GM18517 (cell line): ENCODE data around the gene ERGIC2.
A peak's percentile ranks its signal among the peaks of the same experiment; 100 is the strongest.
"Not testable (repeated sequence)": the region's sequence is repeated elsewhere in the genome, so short reads cannot be mapped to it uniquely, and the experiment has no call there.

Experiments
- ATAC-seq: cut with Tn5 transposase; IDR thresholded peaks from one replicate; pipeline ENCODE4 v1.9.1; 2021; ENCODE audit warnings: mild to moderate bottlenecking, moderate library complexity; ENCODE audit not compliant: unreplicated experiment

Gene ERGIC2, protein sequence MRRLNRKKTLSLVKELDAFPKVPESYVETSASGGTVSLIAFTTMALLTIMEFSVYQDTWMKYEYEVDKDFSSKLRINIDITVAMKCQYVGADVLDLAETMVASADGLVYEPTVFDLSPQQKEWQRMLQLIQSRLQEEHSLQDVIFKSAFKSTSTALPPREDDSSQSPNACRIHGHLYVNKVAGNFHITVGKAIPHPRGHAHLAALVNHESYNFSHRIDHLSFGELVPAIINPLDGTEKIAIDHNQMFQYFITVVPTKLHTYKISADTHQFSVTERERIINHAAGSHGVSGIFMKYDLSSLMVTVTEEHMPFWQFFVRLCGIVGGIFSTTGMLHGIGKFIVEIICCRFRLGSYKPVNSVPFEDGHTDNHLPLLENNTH

DNA sequence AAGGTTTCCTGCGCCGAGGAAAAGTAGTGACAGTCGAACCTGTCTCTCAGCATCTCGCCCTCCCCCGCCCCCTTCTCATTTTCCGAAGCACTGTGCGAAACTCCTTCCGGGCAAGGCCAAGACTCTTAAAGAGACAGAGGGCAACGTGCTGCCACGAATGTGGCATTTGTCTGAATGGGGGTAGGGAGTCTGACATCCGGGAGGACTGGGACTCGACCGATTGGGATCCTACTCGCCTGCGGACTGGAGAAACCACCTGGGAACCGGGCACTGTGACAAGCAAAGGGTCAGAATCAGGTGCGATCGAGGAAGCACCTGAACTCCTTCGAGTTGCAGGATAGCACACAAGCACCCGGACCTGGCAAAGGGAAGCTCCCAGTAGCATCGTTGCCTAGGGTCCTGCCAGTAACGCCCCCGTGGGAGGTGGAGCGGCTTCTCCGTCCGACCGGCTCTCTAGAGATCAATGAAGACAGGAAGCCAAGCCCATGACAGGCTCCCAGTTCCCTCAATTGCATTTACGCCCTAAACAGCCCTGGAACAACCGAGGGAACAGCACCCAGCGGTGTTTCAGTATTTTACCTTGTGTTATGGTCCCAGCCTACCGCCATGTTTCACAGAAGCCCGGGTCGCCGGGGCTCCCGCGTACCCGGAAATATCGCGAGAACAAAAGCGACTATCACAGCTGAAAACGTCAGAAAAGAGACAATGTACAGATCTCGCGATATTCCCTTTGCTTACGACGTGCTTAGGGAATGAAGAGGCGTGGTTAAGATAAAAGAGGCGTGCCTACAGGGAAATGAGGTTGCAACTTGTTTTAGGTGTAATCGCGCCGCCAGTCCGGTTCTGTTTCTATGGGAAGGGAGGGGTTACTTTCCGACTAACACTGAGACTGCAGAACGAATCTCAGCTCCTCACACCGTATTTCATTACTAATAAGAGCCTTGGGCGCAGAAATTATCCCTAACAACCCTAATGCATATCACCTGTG is at the start of gene ERGIC2:
TSS of gene ERGIC2 (minus strand) at position 637 of the 988 bp plus-strand sequence. CDS start 9,539 bp downstream, outside the sequence.
- peak; percentile 98 for ATAC-seq

DNA sequence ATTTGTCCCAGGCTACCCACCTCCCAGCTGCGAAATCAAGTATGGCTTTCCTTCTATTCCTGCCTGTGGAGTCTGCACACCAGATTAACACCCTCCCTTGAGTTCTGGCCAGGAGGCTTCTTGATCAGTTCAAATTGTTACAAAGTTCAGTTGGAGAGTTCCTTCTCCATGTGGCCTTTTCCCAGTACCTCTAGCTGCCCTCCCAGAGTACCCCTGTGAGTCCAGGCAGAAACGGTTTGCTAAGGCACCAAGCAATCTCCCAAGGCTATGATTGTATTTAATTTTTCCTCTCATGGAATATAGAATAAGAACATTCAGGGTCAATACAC is 49.7 kb upstream of the ERGIC2 start:
- no peak for ATAC-seq

DNA sequence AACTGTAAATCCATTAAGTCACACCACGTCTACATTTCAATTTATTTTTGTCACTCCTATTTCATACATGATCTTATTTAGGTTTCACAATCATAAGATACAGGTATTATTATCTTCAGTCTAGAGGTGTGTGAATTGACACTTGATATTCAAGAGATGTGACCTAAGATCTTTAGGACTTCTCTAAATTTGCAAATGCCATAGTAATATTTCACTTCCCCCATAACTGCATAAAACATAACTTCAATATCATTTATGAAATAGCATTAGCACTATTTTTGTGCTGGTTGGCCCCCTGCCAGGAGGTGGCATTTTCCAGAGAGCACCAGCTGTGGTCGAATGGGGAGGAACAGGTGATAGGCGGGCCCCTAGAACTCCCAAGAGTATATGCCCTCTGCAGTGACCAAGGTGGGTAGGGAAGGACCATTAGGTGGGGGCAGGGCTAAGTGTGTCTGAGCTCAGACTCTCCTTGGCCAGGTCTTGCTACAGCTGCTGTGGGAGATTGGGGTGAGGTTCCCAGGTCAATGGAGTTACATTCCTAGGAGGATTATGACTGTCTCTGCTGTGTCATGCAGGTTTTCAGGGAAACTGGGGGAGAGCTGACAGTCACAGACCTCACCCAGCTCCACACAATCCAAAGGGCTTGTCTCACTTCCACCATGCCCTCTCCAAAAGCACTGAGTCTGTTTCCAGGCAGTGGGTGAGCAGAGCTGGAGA is 49.2 kb upstream of the ERGIC2 start:
- ATAC-seq: no peak

- ATAC-seq: peak; percentile 18
Observed at GRCh38 chr12:29428633-29429032, 47.7 kb upstream of the ERGIC2 start.

- ATAC-seq: peak; percentile 99
Observed at GRCh38 chr12:29427964-29428363, 47.0 kb upstream of the ERGIC2 start.

- no peak for ATAC-seq
Observed at GRCh38 chr12:29426498-29426897, 45.5 kb upstream of the ERGIC2 start.

DNA sequence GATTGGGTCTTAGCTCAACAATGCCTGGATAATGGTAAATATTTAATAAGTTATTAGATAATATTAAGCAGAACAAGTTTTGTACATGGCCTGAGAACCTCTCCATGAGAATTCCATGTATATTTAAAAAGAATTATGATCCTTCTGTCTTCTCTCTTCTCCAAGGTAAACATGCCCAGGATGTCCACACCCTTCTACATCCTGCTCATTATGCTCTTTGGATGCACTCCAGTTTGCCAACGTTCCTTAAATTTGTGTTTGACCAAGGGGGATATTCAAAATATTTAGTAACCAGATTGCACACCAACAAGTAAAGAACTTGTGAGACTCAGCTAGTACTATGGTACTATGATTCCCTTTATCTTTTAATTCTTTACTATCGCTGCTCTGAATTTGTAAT is 44.8 kb upstream of the ERGIC2 start:
- ATAC-seq: no peak

GRCh38 chr12:29416748-29417147 is 35.8 kb upstream of the ERGIC2 start:
- no peak for ATAC-seq

GRCh38 chr12:29415111-29415510 is 34.1 kb upstream of the ERGIC2 start:
- no peak for ATAC-seq

DNA sequence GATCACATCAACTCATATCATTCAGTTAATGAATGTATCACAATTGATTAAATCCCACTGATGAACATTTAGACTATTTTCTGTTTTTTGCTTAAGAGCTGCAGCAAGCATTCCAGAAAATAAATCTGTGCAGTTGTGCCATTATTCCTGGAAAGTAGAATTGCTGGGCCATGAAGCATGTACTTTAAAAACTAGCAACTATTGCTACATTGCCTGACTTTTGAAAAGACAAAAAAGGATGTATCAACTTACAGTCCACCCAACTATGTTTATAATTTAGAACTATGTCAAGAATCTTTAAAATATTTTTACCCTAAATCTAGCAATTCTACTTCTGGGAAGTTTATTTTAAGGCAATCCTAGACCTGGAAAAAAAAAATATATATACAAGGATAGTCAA is 33.4 kb upstream of the ERGIC2 start:
- no peak for ATAC-seq

GRCh38 chr12:29405561-29405960 is 24.6 kb upstream of the ERGIC2 start:
- ATAC-seq: no peak

GRCh38 chr12:29403991-29404390 is 23.0 kb upstream of the ERGIC2 start:
- no peak for ATAC-seq

GRCh38 chr12:29402437-29402836 is 21.5 kb upstream of the ERGIC2 start:
- ATAC-seq: no peak

- ATAC-seq: no peak
Observed at GRCh38 chr12:29398495-29398894, 17.5 kb upstream of the ERGIC2 start.

GRCh38 chr12:29396774-29397173 is 15.8 kb upstream of the ERGIC2 start:
- ATAC-seq: no peak

DNA sequence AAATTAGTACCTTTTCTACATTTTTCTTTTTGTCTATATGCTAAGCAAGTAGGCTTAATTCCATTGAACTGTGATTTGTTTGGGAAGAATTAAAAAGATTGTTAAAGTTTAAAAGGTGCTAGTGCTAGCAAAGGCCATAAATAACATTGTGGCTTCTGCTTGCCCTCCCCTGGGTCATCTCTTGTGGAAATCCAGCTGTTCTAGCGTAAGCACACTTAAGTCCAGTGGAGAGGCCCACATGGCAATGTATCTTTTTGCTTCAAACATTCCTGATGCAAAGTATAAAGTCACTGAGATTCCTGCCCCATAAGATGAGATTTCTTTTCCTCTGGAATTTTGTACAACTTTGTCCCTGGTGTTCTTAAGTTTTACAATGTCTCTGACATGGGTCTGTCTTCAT is 14.4 kb upstream of the ERGIC2 start:
- ATAC-seq: no peak

DNA sequence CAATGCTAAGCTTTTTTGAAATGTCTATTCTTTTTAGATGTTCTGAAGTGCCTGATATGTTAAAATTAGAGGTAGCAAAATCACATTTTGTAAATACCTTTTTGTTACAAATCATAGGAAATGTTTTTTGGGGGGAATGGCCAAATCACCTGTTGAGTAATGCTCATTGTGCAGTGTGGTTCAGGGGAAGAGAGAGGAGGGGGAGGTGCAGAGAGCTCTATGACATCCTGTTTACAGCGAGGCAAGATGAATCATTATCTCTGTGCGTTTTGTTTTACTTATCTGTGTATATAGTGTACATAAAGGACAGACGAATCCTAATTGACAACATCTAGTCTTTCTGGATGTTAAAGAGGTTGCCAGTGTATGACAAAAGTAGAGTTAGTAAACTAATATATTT is 9.4 kb upstream of the ERGIC2 start:
- ATAC-seq: not testable (repeated sequence)

- no peak for ATAC-seq
Observed at GRCh38 chr12:29389295-29389919, 8.4 kb upstream of the ERGIC2 start.

- not testable (repeated sequence) for ATAC-seq
Observed at GRCh38 chr12:29386084-29386680, 5.2 kb upstream of the ERGIC2 start.

DNA sequence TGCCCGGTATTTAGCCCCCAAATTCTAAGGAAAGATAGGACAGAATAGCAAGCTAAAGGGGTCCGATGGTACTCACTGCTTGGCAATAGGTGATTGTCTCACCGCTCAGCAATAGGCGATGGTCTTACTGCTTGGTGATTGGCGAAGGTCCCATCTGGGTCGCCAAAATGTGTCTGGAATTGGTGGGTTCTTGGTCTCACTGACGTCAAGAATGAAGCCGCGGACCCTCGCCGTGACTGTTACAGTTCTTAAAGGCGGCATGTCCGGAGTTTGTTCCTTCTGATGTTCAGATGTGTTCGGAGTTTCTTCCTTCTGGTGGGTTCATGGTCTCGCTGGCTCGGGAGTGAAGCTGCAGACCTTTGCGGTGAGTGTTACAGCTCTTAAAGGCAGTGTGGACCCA is 4.2 kb upstream of the ERGIC2 start:
- not testable (repeated sequence) for ATAC-seq
